GM12872 (cell line): ENCODE measurements around the gene LIG3.

Experiments
- TF ChIP-seq, protein P1 (sequence below): IDR thresholded peaks from 3 replicates; pipeline ENCODE4 v1.5.1; 2011; ENCODE audit warnings: low read depth, mild to moderate bottlenecking, low read length, moderate library complexity; ENCODE audit not compliant: insufficient read depth

Gene LIG3

GRCh38 chr17:34980681-34981537 lies 597 bp downstream of the LIG3 start:
- TF ChIP-seq, protein P1, sequence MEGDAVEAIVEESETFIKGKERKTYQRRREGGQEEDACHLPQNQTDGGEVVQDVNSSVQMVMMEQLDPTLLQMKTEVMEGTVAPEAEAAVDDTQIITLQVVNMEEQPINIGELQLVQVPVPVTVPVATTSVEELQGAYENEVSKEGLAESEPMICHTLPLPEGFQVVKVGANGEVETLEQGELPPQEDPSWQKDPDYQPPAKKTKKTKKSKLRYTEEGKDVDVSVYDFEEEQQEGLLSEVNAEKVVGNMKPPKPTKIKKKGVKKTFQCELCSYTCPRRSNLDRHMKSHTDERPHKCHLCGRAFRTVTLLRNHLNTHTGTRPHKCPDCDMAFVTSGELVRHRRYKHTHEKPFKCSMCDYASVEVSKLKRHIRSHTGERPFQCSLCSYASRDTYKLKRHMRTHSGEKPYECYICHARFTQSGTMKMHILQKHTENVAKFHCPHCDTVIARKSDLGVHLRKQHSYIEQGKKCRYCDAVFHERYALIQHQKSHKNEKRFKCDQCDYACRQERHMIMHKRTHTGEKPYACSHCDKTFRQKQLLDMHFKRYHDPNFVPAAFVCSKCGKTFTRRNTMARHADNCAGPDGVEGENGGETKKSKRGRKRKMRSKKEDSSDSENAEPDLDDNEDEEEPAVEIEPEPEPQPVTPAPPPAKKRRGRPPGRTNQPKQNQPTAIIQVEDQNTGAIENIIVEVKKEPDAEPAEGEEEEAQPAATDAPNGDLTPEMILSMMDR = peak; percentile 59

- TF ChIP-seq, protein P1 = no peak
Measured at GRCh38 chr17:34981538-34982241, 1.4 kb downstream of the LIG3 start.

DNA sequence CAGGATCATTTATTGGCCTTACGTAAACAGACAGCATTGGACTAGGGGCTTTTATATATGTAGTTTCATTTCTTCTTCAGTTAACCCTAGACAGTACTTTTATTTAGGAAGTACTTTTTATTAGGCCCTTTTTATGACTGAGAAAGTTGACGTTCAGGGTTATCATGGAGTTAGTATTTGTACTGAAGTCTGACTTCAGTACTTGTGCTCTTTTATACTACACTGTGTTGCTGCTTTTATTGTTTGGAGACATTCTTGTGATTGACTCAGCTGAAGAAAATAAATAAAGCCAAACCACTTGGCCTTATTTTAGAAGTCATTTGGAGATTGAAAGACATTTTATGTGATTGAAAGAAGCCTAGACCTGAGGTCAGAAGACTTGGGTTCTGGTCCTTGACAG lies 6.9 kb downstream of the LIG3 start:
- TF ChIP-seq, protein P1 = no peak

DNA sequence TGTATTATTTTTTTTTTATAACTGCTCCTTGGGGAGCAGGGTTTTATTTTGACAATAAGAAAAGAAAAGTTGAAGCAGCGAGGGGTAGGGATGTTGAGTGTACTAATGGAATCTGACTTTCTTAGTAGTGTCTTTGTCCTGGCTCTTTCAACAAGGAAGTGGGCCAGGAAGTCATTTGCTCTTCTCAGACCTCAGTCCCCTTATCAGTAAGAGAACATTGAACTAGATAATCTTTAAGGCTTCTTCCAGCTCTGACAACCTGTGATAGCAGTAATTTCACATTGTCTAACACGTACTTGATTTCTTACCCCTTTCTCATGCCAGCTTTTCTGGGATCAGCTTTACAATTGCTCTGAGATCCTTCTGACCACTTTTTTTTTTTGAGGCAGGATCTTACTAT lies 8.3 kb downstream of the LIG3 start:
- TF ChIP-seq, protein P1 = no peak

DNA sequence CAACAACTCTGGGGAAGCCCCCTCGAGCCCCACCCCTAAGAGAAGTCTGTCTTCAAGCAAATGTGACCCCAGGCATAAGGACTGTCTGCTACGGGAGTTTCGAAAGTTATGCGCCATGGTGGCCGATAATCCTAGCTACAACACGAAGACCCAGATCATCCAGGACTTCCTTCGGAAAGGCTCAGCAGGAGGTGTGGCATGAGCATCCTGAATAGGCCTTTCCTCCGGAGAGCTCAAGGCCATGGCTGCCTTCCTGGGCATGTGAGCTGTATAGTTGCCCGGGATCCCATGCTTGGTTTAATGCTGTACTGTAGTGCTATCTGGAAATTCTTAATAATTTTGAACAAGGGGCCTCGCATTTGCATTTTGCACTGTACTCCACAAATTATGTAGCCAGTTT lies 9.2 kb downstream of the LIG3 start:
- TF ChIP-seq, protein P1 = no peak

GRCh38 chr17:34990921-34991365 lies 10.6 kb downstream of the LIG3 start:
- TF ChIP-seq, protein P1 = no peak

- TF ChIP-seq, protein P1 = no peak
Measured at GRCh38 chr17:34991606-34992005, 11.3 kb downstream of the LIG3 start.
